ENCODE results near the gene FHIT.

DNA sequence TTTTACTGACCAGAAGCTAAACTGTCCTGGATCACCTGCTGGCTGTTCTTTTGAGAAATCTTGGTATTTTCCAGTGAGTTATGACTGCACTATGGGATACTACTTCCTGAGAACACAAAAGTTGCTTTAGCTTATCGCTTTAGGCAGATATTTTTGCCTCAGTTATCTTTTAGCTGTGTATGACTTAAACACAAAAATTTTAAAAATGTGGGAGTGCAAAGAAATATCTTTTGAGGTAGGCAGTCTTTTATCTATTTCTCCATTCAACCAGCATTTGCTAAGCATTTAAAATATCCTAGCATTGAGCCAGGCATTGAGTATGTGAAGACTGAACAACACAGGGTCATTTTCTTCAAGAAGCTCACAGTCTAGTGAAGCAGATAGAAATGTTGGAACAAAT, 981.9 kb downstream of the FHIT start:
- TF ChIP-seq, protein P1, sequence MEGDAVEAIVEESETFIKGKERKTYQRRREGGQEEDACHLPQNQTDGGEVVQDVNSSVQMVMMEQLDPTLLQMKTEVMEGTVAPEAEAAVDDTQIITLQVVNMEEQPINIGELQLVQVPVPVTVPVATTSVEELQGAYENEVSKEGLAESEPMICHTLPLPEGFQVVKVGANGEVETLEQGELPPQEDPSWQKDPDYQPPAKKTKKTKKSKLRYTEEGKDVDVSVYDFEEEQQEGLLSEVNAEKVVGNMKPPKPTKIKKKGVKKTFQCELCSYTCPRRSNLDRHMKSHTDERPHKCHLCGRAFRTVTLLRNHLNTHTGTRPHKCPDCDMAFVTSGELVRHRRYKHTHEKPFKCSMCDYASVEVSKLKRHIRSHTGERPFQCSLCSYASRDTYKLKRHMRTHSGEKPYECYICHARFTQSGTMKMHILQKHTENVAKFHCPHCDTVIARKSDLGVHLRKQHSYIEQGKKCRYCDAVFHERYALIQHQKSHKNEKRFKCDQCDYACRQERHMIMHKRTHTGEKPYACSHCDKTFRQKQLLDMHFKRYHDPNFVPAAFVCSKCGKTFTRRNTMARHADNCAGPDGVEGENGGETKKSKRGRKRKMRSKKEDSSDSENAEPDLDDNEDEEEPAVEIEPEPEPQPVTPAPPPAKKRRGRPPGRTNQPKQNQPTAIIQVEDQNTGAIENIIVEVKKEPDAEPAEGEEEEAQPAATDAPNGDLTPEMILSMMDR (IDR thresholded peaks at IDR 0.05), result no peak
- no peak for TF ChIP-seq EP300 (IDR thresholded peaks at IDR 0.05)
- TF ChIP-seq POLR2A (IDR thresholded peaks at IDR 0.05), result no peak
- TF ChIP-seq POLR2AphosphoS5 (IDR thresholded peaks at IDR 0.05), result no peak
